ENCODE measurements around the gene LGI4. TPM values are rescaled to one million over a fixed set of nuclear protein-coding genes. Genes with fewer than 3 reads are reported as not detected.

The LGI4 gene
- polyA plus RNA-seq, 2 of the 4 experiments (the other 2 are of a cell fraction), result 0.06 to 0.09 TPM

DNA sequence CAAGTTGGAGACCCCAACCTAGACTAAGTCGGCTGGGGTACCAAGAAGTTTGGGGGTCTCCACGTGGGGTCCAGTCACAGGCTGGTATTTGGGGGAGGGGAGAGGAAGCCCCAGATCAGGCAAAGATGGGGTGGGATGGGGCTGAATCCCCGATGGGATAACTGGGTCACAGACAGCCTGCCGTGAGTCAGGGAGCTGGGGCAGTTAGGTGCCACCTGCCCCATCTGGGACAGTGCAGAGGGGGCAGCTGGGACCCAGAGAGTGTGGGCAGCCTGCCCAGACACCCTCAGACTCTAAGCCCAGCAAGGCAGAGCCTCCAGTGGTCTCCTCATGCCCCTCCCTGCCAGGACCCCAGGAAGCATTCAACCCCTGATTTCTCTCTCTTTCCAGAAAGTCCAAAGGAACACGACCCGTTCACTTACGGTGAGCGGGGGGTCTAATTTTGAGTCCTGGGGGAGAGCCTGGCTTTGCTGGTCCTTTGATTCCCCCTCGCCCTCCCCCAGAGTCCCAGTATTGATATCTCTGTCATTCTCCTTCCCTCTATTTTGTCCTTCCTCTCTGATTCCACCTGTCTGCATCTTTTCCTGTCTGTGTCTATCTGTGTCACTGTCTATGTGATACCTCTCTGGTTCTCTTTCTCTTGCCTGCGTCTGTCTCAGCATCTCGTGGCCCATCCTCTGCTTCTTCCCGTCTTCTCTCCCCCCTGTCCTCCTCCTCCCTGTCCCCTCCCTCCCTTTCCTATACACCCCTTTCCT, 5.5 kb upstream of the LGI4 start:
- peaks cover 50% of the 10 kb centered on the region for H3K4me1 ChIP-seq
- 70% methylated on average over 10 of the region's 12 CpGs for WGBS (ENCODE audit: missing lambda C conversion rate)
- H3K27ac ChIP-seq, result no peak overlapping the region
- peak overlapping the region; percentile 83 for H3K4me2 ChIP-seq
- H3K4me3 ChIP-seq, result no peak overlapping the region
- ChIA-PET POLR2A (interaction anchor here (0.7 to 1.2 kb wide), 3 partner anchors 16 to 148 kb away, joined by 5 to 9 read pairs (median 7); no protein-coding TSS in a partner anchor), CTCF (interaction anchor here (0.7 to 11.0 kb wide), 19 partner anchors 9 to 168 kb away, joined by 3 to 163 read pairs (median 8); partner anchors contain the start of genes FXYD3, FXYD5 and USF2)
- no peak for ATAC-seq
- TF ChIP-seq, protein P1, sequence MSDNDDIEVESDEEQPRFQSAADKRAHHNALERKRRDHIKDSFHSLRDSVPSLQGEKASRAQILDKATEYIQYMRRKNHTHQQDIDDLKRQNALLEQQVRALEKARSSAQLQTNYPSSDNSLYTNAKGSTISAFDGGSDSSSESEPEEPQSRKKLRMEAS (IDR thresholded peaks at IDR 0.05), result no peak
- TF ChIP-seq RAD21 (conservative IDR thresholded peaks at IDR 0.05 in 1 of 2, IDR thresholded peaks at IDR 0.05 in 1 of 2), result no peak
- TF ChIP-seq MAFK (IDR thresholded peaks at IDR 0.05; ENCODE audit: partially characterized antibody), result no peak
- no peak for DNase-seq (ENCODE audit: low read depth in 1 of 2, low spot score in 1 of 2)
- FAIRE-seq, result no peak
- H3K9me3 ChIP-seq, result no peaks in the 10 kb centered on the region

DNA sequence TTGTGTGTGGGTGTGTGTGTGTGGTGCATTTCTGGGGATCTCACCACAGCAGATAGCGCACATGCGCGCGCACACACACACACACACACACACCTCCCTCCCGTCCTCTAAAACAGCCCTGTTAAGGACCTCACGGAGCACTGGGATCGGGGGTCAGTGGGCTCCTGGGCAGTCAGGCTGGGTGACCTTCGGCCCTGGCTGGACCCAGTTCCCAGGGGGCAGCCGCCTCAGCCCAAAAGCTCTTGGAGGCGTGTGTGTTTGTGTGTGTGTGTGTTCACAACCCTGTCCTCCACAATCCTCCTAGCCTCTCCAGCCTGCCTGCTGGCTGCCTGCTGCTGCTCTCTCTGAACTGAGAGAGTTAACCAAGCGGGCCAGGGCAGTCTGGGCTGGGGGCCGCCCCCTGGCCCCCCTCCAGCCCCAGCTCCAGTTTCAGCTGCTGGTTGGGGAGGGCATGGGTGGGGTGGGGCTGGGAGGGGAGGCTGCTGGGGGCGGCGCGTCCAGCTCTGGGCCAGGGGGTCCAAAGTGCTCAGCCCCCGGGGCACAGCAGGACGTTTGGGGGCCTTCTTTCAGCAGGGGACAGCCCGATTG, 3.5 kb upstream of the LGI4 start, which contains the start of gene FXYD1:
TSS of gene FXYD1 (plus strand) at position 520 of the 588 bp plus-strand sequence. CDS start 1,256 bp downstream, outside the sequence.
- ChIA-PET CTCF (interaction anchor here (2.9 to 11.0 kb wide), 9 partner anchors 14 to 166 kb away, joined by 17 to 148 read pairs (median 51); partner anchors contain the start of genes FXYD3 and FXYD5), POLR2A (no interaction called here)
- 67% methylated on average over 15 of the region's 18 CpGs for WGBS (ENCODE audit: missing lambda C conversion rate)
- Histone ChIP-seq H3K4me1 (peaks cover 30% of the 10 kb centered on the region), H3K4me3 (no peak within 1 kb of the TSS), H3K9me3 (no peaks in the 10 kb centered on the region), H3K27ac (no peak within 1 kb of the TSS), H3K4me2 (no peak within 1 kb of the TSS)
- ATAC-seq, result no peak
- TF ChIP-seq HOXA7 (CRISPR knock-in tag; IDR thresholded peaks at IDR 0.05) (no peak), HDAC2 (IDR thresholded peaks at IDR 0.05) (no peak), HEYL (CRISPR knock-in tag; IDR thresholded peaks at IDR 0.05) (no peak), NR3C1 (IDR thresholded peaks at IDR 0.05) (no peak), SMC3 (IDR thresholded peaks at IDR 0.05) (no peak), EHMT2 (IDR thresholded peaks at IDR 0.05; ENCODE audit: low read depth) (no peak), RAD21 (conservative IDR thresholded peaks at IDR 0.05 in 1 of 2, IDR thresholded peaks at IDR 0.05 in 1 of 2) (no peak), MAFK (IDR thresholded peaks at IDR 0.05; ENCODE audit: partially characterized antibody) (no peak)
- TF ChIP-seq, protein P2, sequence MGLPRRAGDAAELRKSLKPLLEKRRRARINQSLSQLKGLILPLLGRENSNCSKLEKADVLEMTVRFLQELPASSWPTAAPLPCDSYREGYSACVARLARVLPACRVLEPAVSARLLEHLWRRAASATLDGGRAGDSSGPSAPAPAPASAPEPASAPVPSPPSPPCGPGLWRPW (IDR thresholded peaks at IDR 0.05), result no peak
- no peak for FAIRE-seq
- DNase-seq (ENCODE audit: low read depth in 1 of 2, low spot score in 1 of 2), result no peak

DNA sequence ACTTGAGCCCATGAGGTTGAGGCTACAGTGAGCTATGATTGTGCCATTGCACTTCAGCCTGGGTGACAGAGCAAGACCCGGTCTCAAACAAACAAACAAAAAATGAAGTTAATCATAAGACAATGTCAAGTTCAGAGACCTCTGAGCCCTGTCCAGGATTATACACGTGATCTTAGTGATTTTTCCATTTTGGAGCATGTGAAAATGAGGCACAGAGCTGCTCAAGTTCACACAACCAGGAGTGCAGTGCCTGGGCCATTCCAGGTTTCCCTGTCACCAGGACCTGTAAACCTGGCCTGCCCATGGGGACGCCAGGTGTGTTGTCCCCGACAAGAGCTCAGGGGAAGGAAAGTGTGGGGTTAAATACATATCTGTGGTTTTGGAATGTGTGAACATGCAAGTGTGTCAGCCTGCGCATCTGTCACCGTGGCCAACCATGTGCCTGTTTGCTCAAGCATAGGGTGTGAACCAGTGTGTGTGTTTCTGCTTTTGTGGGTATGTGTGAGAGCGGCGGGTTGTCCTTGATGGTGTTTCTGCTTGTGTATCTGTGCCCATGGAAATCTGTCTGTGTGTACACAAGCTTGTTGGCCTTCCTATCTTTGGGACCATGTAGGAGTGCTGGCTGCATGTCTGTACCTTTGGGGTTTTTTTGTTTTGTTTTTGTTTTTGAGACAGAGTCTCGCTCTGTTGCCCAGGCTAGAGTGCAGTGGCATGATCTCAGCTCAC, 2.3 kb upstream of the LGI4 start:
- Histone ChIP-seq H3K4me2 (no peak overlapping the region), H3K4me1 (peaks cover 17% of the 10 kb centered on the region), H3K27ac (no peak overlapping the region), H3K4me3 (no peak overlapping the region), H3K9me3 (no peaks in the 10 kb centered on the region)
- POLR2A ChIA-PET, result interaction anchor here (0.6 kb wide), 1 partner anchor 494 kb away, joined by 3 read pairs; no protein-coding TSS in a partner anchor
- TF ChIP-seq ESRRA (IDR thresholded peaks at IDR 0.05; ENCODE audit: borderline replicate concordance, low read length) (no peak), CEBPB (IDR thresholded peaks at IDR 0.05) (no peak)
- TF ChIP-seq, protein P3, sequence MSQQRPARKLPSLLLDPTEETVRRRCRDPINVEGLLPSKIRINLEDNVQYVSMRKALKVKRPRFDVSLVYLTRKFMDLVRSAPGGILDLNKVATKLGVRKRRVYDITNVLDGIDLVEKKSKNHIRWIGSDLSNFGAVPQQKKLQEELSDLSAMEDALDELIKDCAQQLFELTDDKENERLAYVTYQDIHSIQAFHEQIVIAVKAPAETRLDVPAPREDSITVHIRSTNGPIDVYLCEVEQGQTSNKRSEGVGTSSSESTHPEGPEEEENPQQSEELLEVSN (IDR thresholded peaks at IDR 0.05; ENCODE audit: borderline replicate concordance, low read depth), result no peak
- ATAC-seq (no peak), DNase-seq (ENCODE audit: low read depth in 1 of 2, low spot score in 1 of 2) (no peak), FAIRE-seq (peak; percentile 56)
- CTCF ChIA-PET, result interaction anchor here (0.7 to 11.0 kb wide), 20 partner anchors 10 to 498 kb away, joined by 3 to 148 read pairs (median 23); partner anchors contain the start of genes FXYD3 and FXYD5
- 54% methylated on average over 9 of the region's 9 CpGs for WGBS (ENCODE audit: missing lambda C conversion rate)

DNA sequence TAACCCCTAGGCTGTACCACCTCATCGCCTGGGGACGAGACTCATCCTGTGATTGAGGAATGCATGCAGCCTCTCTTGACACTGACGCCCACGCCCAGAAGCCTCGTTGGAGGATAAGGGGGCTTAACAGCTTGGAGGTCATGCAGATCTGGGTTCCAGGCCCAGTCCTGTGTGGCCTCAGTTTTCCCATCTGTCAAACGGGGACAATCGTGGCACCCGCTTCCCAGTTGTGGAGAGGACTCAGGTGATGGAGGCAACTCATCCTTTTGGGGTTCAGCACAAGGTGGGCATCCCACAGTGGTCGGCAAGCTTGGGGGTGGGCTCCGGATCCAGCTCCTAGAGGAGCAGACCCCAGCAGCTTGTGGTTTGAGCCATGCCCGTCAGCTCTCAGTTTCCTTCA, 1.4 kb upstream of the LGI4 start:
- peaks cover 9% of the 10 kb centered on the region for H3K4me1 ChIP-seq
- DNase-seq (ENCODE audit: low read depth in 1 of 2, low spot score in 1 of 2), result no peak
- H3K4me2 ChIP-seq, result no peak overlapping the region
- H3K9me3 ChIP-seq, result no peaks in the 10 kb centered on the region
- no peak for TF ChIP-seq NPAS2 (CRISPR knock-in tag; IDR thresholded peaks at IDR 0.05; ENCODE audit: borderline replicate concordance)
- no peak for TF ChIP-seq SREBF2 (IDR thresholded peaks at IDR 0.05)
- TF ChIP-seq MAZ (IDR thresholded peaks at IDR 0.05; ENCODE audit: borderline replicate concordance, low read depth, low read length), result no peak
- no peak for TF ChIP-seq CEBPB (IDR thresholded peaks at IDR 0.05)
- TF ChIP-seq ZSCAN20 (CRISPR knock-in tag; IDR thresholded peaks at IDR 0.05), result no peak
- TF ChIP-seq PHF8 (IDR thresholded peaks at IDR 0.05; ENCODE audit: borderline replicate concordance, low read depth), result no peak
- TF ChIP-seq BHLHE40 (IDR thresholded peaks at IDR 0.05; ENCODE audit: low read depth, low read length), result no peak
- TF ChIP-seq FOXS1 (CRISPR knock-in tag; IDR thresholded peaks at IDR 0.05), result no peak
- no peak for TF ChIP-seq EHF (CRISPR knock-in tag; IDR thresholded peaks at IDR 0.05)
- TF ChIP-seq MAFK (IDR thresholded peaks at IDR 0.05; ENCODE audit: partially characterized antibody), result no peak
- no peak overlapping the region for H3K27ac ChIP-seq
- H3K4me3 ChIP-seq, result no peak overlapping the region
- ChIA-PET POLR2A (no interaction called here), CTCF (interaction anchor here (0.6 to 11.0 kb wide), 60 partner anchors 11 to 497 kb away, joined by 3 to 148 read pairs (median 6); partner anchors contain the start of genes FXYD3, FXYD5, HAMP and ZNF30)
- no peak for FAIRE-seq
- no peak for ATAC-seq
- WGBS (ENCODE audit: missing lambda C conversion rate), result 59% methylated on average over 11 of the region's 11 CpGs

Measured in A549 (cell line).